ENCODE results near the gene CCDC88A. TPM values are rescaled to one million over a fixed set of nuclear protein-coding genes. Genes with fewer than 3 reads are reported as not detected.
"Not testable (repeated sequence)": the region's sequence is repeated elsewhere in the genome, so short reads cannot be mapped to it uniquely, and the experiment has no call there.

CCDC88A gene
- total RNA-seq, 1 donor from 2014 or later = 51.0 TPM

DNA sequence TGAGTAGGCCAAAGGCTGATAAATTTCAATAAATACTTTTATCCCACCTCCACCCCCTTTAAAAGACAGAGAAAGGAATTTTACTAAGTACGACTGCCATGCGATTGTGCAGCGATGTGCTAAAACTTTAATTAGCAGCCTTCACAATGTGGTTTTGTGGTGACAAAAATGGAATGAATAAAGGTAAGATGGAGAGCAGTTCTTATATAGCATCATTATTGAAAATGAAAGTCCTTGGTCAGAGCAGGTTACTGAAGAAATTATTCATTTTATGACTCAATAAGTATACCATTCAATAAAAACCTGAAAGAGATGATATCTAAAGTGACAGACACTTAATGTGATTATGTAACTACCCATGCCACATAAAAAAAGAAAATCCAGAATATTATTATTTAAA is 117.4 kb downstream of the CCDC88A start:
- DNase-seq (ENCODE audit: low spot score) = no peak

DNA sequence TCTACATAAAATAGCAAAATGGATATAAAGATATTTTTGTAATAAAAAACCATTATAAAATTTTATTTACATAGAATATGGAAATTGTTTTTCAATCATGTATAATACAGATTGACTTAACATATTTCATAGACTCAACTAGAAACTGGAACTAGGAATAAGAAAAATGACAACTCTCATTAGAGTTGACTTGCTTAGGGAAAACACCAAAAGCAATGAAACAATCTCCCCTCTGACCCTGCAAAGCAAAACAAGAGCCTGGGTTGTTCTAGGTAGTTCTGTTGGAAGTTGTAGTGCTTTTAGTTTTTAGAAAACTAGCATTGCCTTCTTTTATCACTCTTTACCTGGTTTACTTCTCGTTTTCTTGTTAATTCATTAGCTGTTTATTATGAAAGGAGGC is 118.4 kb downstream of the CCDC88A start:
- no peak for DNase-seq (ENCODE audit: low spot score)

DNA sequence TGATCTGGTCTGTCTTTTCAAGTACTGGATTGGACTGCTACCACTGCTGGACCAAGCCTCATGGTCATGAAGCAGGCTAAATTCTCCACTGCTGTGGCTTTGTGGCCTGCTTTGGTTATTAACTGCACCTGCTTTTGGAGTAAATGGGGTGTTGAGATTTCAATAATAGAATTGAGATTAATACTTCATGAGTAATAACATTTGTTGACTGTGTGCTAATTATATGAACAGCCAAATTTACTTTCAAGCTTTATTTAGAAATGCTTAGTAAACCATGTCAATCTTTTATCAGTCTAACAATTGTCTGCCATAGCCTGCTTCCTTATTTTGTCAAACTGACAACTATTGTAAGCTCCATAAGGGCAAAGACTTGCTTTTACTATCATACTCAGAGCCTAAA is 123.3 kb downstream of the CCDC88A start:
- DNase-seq (ENCODE audit: low spot score) = no peak

DNA sequence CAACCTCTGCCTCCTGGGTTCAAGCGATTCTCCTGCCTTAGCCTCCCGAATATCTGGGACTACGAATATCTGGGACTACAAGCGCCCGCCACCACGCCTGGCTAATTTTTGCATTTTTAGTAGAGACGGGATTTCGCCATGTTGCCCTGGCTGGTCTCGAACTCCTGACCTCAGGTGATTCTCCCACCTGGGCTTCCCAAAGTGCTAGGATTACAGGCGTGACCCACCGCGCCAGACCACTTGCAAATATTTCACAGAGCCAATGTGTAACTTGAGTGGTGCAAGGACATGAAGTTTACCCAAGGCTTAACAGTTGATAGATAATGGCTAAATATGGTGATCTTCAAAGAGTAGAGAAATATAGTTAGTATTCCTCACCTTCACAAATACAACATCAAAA is 136.6 kb downstream of the CCDC88A start:
- no peak for DNase-seq (ENCODE audit: low spot score)

DNA sequence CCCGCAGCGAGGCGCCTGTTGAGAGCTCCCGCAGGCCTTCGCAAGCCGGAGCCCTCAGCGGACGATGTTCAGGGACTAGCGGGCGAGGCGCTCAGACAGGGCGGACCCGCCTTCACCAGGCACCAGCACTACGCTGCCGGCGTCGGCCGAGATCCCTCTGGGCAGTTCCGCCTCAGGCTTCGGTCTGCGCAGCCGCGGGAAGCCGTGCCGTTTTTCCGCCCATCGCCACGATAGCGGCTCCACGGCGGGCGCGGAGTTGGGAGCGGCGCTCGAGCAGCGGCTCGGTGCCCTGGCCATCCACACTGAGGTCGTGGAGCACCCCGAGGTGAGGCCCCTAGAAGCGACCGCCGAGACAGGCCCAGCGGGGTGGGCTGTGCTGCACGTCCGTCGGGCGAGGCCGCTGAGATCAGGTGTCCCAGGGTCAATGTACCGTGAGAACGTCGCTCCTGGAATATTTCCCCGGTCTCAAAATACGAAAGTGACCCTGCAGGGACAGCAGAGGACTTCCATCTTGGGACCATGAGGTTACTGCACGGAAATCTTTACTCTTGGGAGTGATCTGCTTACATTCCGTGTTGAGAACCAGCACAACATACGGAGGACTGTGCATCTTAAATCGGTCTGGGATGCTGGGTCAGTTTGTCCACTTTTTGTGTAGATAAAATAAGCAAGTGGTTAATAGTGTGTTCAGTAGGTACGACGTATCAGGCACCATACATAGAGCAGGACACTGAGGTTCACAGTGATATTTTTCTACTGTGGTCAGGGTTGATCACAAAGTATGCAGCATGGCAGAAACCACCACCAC is 137.3 kb downstream of the CCDC88A start:
- peak; percentile 89 for DNase-seq (ENCODE audit: low spot score)

DNA sequence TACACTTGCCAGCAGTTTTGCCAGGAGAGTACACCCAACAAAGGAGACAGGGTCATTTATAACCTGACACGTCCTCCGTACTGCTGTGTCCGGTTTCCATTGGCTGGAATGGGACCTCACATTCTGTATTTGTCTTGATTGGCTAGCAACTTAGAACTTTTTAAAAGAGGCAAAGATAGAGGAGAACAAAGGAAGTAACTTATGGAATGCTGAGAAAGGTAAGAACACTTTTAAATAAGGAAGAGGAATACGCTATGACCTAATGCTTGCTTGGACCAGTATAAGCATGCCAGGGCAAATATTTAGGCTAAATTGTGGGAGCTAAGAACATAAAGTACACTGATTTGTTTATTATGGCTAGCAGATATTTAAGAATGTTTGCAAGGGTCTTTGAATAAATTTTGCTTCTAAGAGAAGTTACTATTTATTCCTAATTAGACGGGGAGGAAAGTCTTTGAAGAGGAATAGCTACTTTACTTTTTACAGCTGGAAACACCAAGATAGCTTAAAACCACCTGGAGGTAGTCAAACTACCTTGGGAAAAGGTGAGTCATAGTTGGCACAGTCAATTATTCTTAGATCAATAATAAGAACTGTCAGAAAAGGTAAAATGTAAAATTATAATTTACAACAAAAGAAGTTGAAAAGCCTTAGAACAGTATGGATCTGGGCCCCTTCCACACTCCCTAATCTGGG is 138.7 kb downstream of the CCDC88A start:
- DNase-seq (ENCODE audit: low spot score) = not testable (repeated sequence)

DNA sequence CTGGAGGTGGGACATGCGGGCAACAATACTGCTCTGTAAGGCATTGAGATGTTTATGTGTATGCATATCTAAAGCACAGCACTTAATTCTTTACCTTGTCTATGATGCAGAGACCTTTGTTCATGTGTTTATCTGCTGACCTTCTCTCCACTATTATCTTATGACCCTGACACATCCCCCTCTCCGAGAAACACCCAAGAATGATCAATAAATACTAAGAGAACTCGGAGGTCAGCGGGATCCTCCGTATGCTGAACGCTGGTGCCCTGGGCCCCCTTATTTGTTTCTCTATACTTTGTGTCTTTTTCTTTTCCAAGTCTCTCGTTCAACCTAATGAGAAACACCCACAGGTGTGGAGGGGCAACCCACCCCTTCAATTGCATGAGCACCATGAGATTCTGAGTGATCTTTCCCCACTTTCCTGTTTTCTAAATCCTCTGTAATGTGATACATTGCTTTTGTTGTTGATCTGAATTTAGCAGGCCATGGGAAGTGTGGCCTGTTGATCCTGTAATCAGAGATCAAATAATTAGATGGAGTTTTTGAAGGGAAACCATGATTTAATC is 139.7 kb downstream of the CCDC88A start:
- not testable (repeated sequence) for DNase-seq (ENCODE audit: low spot score)

DNA sequence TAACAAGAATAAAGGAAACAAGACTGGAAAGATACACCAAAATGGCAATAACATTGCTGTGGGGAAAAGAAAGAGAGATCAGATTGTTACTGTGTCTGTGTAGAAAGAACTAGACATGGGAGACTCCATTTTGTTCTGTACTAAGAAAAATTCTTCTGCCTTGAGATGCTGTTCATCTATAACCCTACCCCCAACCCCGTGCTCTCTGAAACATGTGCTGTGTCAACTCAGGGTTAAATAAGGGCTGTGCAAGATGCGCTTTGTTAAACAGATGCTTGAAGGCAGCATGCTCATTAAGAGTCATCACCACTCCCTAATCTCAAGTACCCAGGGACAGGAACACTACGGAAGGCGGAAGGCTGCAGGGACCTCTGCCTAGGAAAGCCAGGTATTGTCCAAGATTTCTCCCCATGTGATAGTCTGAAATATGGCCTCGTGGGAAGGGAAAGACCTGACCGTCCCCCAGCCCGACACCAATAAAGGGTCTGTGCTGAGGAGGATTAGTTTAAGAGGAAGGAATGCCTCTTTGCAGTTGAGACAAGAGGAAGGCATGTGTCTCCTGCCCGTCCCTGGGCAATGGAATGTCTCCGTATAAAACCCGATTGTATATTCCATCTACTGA is 140.3 kb downstream of the CCDC88A start:
- not testable (repeated sequence) for DNase-seq (ENCODE audit: low spot score)

DNA sequence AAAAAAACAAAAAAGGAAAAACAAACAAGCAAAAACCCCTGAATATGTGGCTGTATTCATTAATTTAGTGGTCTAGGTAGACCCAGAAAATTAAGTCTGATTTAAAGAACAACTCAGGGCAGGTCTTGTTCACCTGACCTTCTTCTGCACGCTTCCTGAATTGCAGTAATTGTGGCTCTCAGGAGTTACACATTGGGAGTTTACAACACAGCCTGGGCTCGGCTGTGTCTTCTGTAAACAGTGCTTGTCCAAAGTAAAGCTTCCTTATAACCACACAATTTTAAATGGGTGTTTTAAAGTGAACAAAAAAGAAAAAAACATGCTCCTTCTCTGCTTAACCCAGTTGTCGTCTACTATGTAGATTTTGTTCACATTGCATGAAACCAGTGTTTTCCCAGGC is 142.3 kb downstream of the CCDC88A start:
- DNase-seq (ENCODE audit: low spot score) = no peak

DNA sequence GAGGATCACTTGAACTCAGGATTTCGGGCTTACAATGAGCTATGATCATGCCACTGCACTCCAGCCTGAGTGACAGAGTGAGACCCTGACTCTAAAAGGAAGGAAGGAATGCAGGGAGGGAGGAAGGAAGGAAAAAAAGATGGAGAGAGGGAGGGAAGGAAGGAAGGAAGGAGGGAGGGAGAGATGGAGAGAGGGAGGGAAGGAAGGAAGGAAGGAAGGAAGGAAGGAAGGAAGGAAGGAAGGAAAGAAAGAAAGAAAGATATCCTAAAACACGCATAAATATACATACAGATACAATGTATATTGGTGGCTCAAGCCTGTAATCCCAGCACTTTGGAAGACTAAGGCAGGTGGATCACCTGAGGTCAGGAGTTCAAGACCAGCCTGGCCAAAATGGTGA is 145.3 kb downstream of the CCDC88A start:
- DNase-seq (ENCODE audit: low spot score) = not testable (repeated sequence)

DNA sequence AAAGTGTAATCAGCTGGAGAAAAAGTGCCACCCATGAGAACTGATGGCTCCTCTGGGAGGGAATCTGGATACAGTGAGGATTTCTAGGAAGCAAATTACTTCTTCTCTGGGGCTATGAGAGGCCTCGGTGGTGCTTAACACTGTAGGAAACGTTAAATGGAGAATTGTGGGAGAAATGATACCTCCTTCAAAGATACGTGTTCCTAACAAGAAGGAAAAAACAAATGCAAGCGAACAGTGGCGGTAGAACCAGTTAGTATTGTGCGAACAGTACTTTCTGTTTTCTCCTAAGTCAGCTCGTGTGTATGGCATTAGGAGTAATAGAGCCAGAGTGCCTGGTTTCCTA is 150.0 kb downstream of the CCDC88A start:
- DNase-seq (ENCODE audit: low spot score) = no peak

DNA sequence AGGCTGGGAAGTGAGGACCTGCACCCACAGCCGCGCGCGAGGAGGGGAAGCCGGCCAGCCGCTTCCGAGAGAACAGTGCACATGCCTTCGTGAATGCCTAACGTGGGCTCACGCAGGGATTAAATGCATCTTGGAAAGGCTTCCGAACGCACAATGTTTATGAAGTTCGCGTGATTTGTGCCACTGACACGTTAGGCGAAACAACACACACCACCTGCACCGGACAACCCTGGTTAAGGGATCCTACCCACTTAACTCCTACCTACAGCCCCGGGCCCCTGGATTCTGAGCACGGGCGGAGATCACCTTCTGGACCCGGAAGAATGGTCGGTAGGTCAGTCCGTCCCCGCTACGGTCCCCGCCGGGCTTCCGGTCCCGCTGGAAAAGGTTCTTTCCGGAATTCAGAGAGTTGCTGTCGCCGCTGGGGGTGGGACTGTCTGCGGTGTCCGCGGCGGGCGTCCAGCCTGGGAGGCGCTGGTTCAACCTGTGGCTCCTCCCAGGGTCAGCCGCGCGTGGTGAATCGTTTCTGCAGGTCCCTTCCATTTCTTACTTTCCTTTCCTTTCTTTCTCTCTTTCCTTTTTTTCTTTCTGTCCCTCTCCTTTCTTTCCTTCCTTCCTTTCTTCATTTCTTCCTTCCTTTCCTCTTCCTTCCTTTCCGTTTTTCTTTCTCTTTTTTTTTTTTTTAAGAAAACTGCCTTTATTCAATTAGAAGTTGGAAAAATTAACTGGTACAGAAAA is 150.6 kb downstream of the CCDC88A start, which contains the start of gene MTIF2:
MTIF2 (minus strand) TSS at position 325 of the 738 bp plus-strand sequence. CDS start 5,373 bp downstream, outside the sequence.
- DNase-seq (ENCODE audit: low spot score) = peak; percentile 97

DNA sequence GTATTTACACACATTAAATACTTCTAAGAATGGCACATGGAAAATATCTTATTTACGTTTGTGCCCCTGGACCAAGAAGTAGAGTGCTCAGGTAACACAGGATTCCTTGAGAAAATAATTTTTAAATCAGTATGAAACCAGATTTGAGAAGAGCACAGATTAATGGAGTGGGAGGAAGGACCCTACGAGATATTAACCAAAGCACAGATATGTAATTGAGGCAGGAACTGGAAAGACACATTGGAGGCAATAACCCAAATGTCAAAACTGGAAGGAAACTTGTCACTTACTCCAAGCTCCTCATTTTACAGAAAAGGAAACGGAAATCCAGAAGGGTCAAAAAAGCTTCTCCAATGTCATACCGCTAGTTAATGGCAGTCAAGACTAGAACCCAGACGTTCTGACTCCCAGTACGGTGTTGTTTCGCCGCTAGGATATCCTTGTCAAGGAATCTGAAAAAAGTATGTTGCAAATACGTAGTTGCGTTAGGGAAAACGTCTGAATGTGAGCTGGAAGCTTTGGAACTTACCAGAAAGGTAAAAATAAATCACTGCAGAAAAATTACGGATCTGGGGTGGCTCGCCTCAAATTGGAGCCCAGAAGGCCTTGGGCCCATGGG is 151.3 kb downstream of the CCDC88A start:
- no peak for DNase-seq (ENCODE audit: low spot score)

DNA sequence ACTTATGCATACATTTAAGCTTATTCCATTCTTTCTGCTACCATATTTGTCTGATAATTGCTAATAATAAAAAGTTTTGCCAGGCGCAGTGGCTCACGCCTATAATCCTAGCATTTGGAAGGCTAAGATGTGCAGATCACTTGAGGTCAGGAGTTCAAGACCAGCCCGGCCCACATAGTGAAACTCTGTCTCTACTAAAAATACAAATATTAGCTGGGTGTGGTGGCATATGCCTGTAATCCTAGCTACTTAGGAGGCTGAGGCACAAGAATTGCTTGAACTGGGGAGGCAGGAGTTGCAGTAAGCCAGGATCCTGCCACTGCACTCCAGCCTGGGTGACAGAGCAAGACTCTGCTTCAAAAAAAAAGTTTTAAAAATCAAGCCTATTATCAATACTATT is 160.1 kb downstream of the CCDC88A start:
- DNase-seq (ENCODE audit: low spot score) = not testable (repeated sequence)

DNA sequence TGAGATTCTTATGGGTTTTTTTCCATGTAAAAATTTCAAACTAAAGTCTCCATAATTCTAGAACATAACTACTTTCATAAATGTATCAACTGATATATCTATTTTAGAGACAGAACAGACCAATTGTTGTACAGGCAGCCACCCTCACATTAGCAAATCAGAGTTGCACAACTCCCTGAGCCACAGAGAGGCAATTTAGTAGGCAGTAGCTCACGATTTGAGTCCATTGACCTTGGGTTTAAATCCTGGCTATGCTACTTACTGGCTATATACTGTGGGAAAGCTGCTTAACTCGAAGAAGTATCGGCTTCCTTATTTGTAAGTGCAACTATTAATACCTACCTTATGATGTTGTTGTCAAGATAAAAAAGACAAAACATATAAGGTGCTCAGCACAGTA is 166.8 kb downstream of the CCDC88A start:
- DNase-seq (ENCODE audit: low spot score) = no peak

DNA sequence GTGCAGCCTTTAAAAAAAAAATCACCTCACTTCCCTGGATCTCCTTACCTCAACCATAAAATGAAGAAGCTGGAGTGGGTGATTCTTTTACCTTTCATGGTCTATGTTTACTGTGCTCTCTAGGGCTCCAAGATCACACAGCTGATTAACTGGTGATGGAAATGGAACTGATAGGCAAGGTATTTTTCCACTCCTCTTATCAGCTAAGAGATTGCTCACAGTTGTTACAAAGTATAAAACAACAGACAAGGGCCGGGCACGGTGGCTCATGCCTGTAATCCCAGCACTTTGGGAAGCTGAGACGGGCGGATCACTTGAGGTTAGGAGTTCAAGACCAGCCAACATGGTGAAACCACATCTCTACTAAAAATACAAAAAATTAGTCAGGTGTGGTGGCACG is 172.6 kb downstream of the CCDC88A start:
- no peak for DNase-seq (ENCODE audit: low spot score)

DNA sequence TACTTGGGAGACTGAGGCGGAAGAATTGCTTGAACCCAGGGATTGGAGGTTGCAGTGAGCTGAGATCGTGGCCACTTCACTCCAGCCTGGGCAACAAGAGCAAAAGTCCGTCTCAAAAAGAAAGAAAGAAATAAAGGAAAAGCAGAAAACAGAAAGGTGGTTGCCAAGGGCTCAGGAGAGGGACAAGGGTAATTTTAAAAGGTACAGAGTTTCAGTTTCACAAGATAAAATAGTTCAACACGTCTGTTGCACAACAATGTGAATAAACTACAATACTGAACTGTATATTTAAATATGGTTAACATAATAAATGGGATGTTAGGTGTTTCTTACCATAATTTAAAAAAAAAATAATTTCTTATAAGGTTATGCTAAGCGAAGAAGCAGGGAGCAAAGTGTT is 174.2 kb downstream of the CCDC88A start:
- no peak for DNase-seq (ENCODE audit: low spot score)

DNA sequence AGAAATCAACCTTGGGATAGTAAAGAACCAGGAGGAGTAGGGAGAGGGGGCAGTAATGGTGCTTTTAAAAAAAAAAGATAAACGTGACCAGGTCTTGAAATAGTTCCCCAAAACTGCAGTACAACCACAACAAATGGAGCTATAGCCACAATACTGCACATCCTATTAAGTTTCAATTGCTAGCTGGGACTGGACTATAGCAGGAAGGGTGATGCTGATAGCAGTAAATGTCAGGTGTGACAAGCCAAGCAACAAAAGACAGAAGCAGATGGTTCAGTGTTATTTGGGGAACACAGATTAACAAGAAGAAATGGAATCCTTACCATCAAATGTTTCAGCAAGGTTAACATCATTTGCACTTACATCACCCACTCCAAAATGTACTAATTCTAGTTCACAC is 177.0 kb downstream of the CCDC88A start:
- no peak for DNase-seq (ENCODE audit: low spot score)

DNA sequence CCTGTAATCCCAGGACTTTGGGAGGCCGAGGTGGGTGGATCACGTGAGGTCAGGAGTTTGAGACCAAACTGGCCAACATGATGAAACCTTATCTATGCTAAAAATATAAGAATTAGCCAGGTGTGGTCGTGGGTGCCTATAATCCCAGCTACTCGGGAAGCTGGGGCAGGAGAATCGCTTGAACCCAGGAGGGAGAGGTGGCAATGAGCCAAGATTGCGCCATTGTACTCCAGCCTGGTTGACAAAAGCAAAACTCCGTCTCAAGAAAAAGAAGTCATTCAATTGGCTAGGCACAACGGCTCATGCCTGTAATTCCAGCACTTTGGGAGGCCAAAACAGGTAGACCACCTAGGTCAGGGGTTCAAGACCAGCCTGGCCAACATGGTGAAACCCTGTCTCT is 178.1 kb downstream of the CCDC88A start:
- not testable (repeated sequence) for DNase-seq (ENCODE audit: low spot score)

DNA sequence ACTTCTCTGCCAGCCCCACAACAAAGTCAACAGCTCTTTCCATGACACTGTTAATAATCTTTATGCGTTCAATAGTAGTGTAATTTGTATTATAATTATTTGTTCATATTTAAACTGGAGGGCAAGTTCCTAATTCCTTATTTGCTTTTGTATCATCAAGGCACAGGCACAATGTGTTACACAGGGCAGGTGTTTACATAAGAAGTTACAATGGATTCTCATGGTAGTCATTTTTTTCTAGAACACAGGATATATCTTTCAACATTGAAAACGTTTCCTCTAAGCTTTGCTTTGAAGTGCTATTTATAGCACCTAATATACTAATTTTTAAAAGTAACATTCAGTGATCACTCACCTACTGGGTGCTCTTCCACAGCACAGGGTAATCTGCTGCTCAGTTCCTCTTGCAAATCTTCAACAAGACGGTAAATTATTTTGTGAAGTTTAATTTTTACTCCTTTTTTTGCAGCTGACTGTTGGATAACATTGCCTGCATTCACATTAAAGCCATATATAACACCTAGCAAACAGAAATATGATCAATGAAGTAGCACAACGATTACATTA is 179.9 kb downstream of the CCDC88A start:
- DNase-seq (ENCODE audit: low spot score) = no peak

All from ureter (tissue), 1 donor.